OCI-M1 (cell line): ENCODE data around the gene ARPC5.
A peak's percentile ranks its signal among the peaks of the same experiment; 100 is the strongest.

Source experiments
- DNase-seq: peaks from one replicate; lab custom pipeline; 2025; lab: John Stamatoyannopoulos, UW

The ARPC5 gene

GRCh38 chr1:183586455-183586854 is 49.1 kb downstream of the ARPC5 start:
- DNase-seq, result no peak

GRCh38 chr1:183585038-183585437 is 50.5 kb downstream of the ARPC5 start:
- DNase-seq, result no peak

GRCh38 chr1:183584147-183584546 is 51.4 kb downstream of the ARPC5 start:
- DNase-seq, result peak; percentile 27

GRCh38 chr1:183583466-183583865 is 52.1 kb downstream of the ARPC5 start:
- DNase-seq, result no peak

- no peak for DNase-seq
Measured at GRCh38 chr1:183582021-183582713, 53.4 kb downstream of the ARPC5 start.

GRCh38 chr1:183580281-183580682 is 55.3 kb downstream of the ARPC5 start:
- peak; percentile 91 for DNase-seq

- no peak for DNase-seq
Measured at GRCh38 chr1:183578856-183579255, 56.7 kb downstream of the ARPC5 start.

GRCh38 chr1:183577897-183578465 is 57.6 kb downstream of the ARPC5 start:
- DNase-seq, result no peak

GRCh38 chr1:183576537-183576936 is 59.0 kb downstream of the ARPC5 start:
- DNase-seq, result no peak

GRCh38 chr1:183575606-183576005 is 60.0 kb downstream of the ARPC5 start:
- no peak for DNase-seq

GRCh38 chr1:183572721-183573120 is 62.9 kb downstream of the ARPC5 start:
- no peak for DNase-seq

GRCh38 chr1:183571678-183572268 is 63.8 kb downstream of the ARPC5 start:
- DNase-seq, result no peak
